DND-41 (cell line): ENCODE measurements around the gene METTL9.

ENCODE experiments used
- ATAC-seq: fragments of 200-7000 bp; cut with Tn5 transposase; 3 replicates; pipeline ENCODE4 v1.9.1; 2021; ENCODE audit warnings: low read depth; ENCODE audit not compliant: insufficient read depth
- DNase-seq: peaks from one replicate; pipeline ENCODE4 v3.0.0-alpha.2; 2020
- H2AFZ ChIP-seq: 2 replicates; pipeline ENCODE4 v1.6.0; 2012; ENCODE audit warnings: low read depth, low read length
- H3K27ac ChIP-seq: 2 replicates; pipeline ENCODE4 v1.5.1; 2012; ENCODE audit warnings: low read length, inconsistent platforms
- H3K27me3 ChIP-seq: fragments of 200-600 bp; sonication (generic); 2 replicates; pipeline ENCODE4 v1.6.0; 2012; ENCODE audit warnings: low read length, mild to moderate bottlenecking, inconsistent platforms; ENCODE audit not compliant: insufficient read depth, poor library complexity
- H3K36me3 ChIP-seq: 2 replicates; pipeline ENCODE4 v1.5.1; 2012; ENCODE audit warnings: low read length, inconsistent platforms; ENCODE audit not compliant: insufficient read depth
- H3K4me1 ChIP-seq: 2 replicates; pipeline ENCODE4 v1.5.1; 2012; ENCODE audit warnings: mild to moderate bottlenecking, low read length; ENCODE audit not compliant: insufficient read depth
- H3K4me2 ChIP-seq: 2 replicates; pipeline ENCODE4 v1.6.0; 2012; ENCODE audit warnings: mild to moderate bottlenecking, moderate library complexity, low read length, inconsistent platforms; ENCODE audit not compliant: insufficient read depth
- H3K4me3 ChIP-seq, 2 experiments: fragments of 200-600 bp in 1 of 2; shearing (Covaris generic) in 1 of 2; 2 replicates each; pipeline ENCODE4 v1.5.1; 2012 to 2016; ENCODE audit warnings: inconsistent platforms in 2 of 2, low read length in 2 of 2, mild to moderate bottlenecking in 2 of 2, low read depth in 1 of 2, moderate library complexity in 1 of 2
- H3K79me2 ChIP-seq: 2 replicates; pipeline ENCODE4 v1.6.0; 2012; ENCODE audit warnings: low read length, inconsistent platforms; ENCODE audit not compliant: insufficient read depth
- H3K9ac ChIP-seq: 2 replicates; pipeline ENCODE4 v1.6.0; 2012; ENCODE audit warnings: low read depth, mild to moderate bottlenecking, inconsistent platforms, low read length, moderate library complexity
- H3K9me3 ChIP-seq: 2 replicates; pipeline ENCODE4 v1.5.1; 2012; ENCODE audit warnings: low read length, moderate library complexity, mild to moderate bottlenecking, inconsistent platforms; ENCODE audit not compliant: insufficient read depth, severe bottlenecking
- H4K20me1 ChIP-seq: 2 replicates; pipeline ENCODE4 v1.6.0; 2012; ENCODE audit warnings: low read length; ENCODE audit not compliant: insufficient read depth
- EZH2 ChIP-seq: IDR thresholded peaks from 3 replicates; pipeline ENCODE4 v1.6.1; 2012; ENCODE audit warnings: borderline replicate concordance, low read depth, mild to moderate bottlenecking, moderate library complexity, low read length, inconsistent platforms; ENCODE audit not compliant: severe bottlenecking
- TF ChIP-seq, protein P1 (sequence below): IDR thresholded peaks from 2 replicates; pipeline ENCODE4 v1.5.1; 2012; ENCODE audit warnings: borderline replicate concordance, low read length, moderate library complexity, mild to moderate bottlenecking; ENCODE audit not compliant: poor library complexity, severe bottlenecking; ENCODE audit errors: extremely low read depth

Gene METTL9

DNA sequence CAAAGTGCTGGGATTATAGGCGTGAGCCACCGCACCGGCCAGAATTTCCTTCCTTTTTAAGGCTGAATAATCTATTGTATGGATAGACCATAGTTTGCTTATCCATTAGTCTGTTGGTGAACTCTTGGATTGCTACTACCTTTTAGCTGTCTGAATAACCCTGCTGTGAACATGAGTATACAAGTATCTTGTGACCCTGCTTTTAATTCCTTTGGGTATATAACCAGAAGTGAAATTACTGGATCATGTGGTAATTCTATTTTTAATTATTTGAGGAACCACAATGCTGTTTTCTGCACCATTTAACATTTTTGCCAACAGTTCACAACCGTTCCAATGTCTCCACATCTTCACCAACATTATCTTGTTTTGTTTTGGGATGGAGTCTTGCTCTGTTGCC, 59.7 kb downstream of the METTL9 start:
- Histone ChIP-seq H3K4me1 (peaks cover 20% of the 10 kb centered on the region), H4K20me1 (no peaks in the 10 kb centered on the region; the same call in 1 of the 2 replicates), H3K79me2 (no peaks in the 10 kb centered on the region), H3K9me3 (no peaks in the 10 kb centered on the region), H3K36me3 (peaks cover 32% of the 10 kb centered on the region), H3K4me3 (no peak overlapping the region), H2AFZ (no peak overlapping the region), H3K9ac (no peak overlapping the region), H3K4me2 (no peak overlapping the region), H3K27me3 (no peaks in the 10 kb centered on the region), H3K27ac (no peak overlapping the region)
- DNase-seq (no peak), ATAC-seq (no peak)
- TF ChIP-seq, protein P1, sequence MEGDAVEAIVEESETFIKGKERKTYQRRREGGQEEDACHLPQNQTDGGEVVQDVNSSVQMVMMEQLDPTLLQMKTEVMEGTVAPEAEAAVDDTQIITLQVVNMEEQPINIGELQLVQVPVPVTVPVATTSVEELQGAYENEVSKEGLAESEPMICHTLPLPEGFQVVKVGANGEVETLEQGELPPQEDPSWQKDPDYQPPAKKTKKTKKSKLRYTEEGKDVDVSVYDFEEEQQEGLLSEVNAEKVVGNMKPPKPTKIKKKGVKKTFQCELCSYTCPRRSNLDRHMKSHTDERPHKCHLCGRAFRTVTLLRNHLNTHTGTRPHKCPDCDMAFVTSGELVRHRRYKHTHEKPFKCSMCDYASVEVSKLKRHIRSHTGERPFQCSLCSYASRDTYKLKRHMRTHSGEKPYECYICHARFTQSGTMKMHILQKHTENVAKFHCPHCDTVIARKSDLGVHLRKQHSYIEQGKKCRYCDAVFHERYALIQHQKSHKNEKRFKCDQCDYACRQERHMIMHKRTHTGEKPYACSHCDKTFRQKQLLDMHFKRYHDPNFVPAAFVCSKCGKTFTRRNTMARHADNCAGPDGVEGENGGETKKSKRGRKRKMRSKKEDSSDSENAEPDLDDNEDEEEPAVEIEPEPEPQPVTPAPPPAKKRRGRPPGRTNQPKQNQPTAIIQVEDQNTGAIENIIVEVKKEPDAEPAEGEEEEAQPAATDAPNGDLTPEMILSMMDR, result no peak
- TF ChIP-seq EZH2, result no peak

DNA sequence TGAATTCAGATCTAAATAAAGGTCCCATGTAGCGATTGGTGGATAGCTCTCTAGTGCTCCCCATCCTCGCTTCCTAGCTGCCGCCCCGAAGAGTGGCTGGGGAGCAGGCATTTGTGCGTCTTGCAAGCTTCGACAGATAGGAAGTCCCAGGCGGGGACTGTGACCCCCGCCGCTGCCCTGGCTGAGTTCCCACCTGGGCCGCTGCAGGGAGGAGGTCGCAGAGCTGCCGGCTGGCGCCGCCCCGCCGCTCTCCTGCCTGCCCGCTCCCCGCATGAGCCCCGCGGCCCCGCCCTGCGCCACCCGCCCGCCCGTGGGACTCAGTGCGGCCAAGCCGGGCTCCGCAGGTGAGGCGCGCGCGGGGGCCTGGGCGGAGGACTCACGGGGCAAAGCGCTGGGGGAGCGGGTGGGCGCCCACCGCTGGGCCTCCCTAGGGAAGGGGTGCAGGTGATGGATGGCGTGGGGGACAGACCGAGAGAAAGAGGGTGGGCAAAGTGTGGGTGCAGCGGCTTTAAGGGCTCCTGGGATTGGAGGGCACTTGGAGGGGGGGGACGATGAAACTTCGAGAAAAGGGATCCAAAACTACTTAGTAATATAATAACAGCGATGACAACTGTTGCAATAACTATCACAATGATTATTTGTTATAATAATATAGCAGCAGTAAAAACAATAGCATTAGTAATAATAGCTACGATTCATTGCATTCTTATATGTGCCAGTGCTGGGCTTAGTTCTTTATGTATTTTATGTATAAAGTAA, 64.7 kb downstream of the METTL9 start, which contains the start of gene OTOA:
TSS of gene OTOA (plus strand) at position 80 of the 759 bp plus-strand sequence. CDS start 14,547 bp downstream, outside the sequence.
- H3K27ac ChIP-seq, result no peak within 1 kb of the TSS
- H2AFZ ChIP-seq, result no peak within 1 kb of the TSS
- peaks cover 12% of the 10 kb centered on the region for H3K4me1 ChIP-seq
- H3K9ac ChIP-seq, result no peak within 1 kb of the TSS
- no peak within 1 kb of the TSS for H3K4me2 ChIP-seq
- no peaks in the 10 kb centered on the region for H4K20me1 ChIP-seq
- no peaks in the 10 kb centered on the region for H3K9me3 ChIP-seq
- ATAC-seq (no peak), DNase-seq (no peak)
- TF ChIP-seq EZH2, result no peak
- TF ChIP-seq, protein P1, result no peak
- no peak within 1 kb of the TSS for H3K4me3 ChIP-seq
- no peaks in the 10 kb centered on the region for H3K36me3 ChIP-seq
- H3K27me3 ChIP-seq, result no peaks in the 10 kb centered on the region
- no peaks in the 10 kb centered on the region for H3K79me2 ChIP-seq

DNA sequence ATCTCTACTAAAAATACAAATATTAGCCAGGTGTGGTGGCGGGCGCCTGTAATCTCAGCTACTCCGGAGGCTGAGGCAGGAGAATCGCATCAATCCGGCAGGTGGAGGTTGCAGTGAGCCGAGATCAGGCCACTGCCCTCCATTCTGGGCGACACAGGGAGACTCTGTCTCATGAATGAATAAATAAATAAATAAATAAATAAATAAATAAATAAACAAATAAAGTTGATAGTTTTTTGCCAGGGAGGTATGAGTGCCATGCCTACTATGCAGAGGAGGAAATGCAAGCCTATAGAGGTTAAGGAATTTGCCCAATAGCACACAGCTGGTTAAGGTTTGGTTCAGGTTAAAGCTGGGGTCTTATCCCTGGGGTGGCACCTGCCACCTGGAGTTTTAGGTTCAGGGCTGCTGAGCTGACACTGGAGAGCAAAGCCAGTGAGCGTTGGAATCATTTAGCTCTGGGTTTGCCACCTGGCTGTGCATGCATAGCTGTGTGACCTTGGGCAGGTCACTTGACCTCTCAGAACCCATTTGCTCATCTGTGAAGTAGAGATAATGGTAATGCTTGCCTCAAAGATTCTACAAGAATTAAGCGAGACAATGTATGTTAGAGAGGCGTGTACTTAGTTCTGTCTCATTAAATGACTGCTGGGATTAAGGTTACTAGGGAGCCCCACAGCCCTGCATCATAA, 65.6 kb downstream of the METTL9 start:
- no peak for TF ChIP-seq EZH2
- TF ChIP-seq, protein P1, result no peak
- no peak for ATAC-seq
- Histone ChIP-seq H2AFZ (no peak overlapping the region), H3K4me2 (no peak overlapping the region), H3K79me2 (no peaks in the 10 kb centered on the region), H3K9ac (no peak overlapping the region), H3K4me3 (no peak overlapping the region), H3K27ac (no peak overlapping the region), H3K4me1 (peaks cover 12% of the 10 kb centered on the region), H4K20me1 (no peaks in the 10 kb centered on the region), H3K36me3 (no peaks in the 10 kb centered on the region), H3K27me3 (no peaks in the 10 kb centered on the region), H3K9me3 (no peaks in the 10 kb centered on the region)
- no peak for DNase-seq
